ENCODE results near the gene PAX7.
"Not testable (repeated sequence)": the region's sequence is repeated elsewhere in the genome, so short reads cannot be mapped to it uniquely, and the experiment has no call there.

Gene PAX7

GRCh38 chr1:18693256-18694098, 62.8 kb downstream of the PAX7 start:
- Histone ChIP-seq H3K27me3 (ENCODE audit: control insufficient read depth, insufficient read depth, low read length) (peaks cover 3% of the 10 kb centered on the region), H3K4me3 (ENCODE audit: low read depth, low read length) (peak overlapping the region; percentile 52)

GRCh38 chr1:18694289-18694688, 63.6 kb downstream of the PAX7 start:
- not testable (repeated sequence) for H3K4me3 ChIP-seq (ENCODE audit: low read depth, low read length); H3K9ac ChIP-seq (ENCODE audit: low read depth, low read length); H3K36me3 ChIP-seq (ENCODE audit: control insufficient read depth, insufficient read depth, low read length); H3K9me3 ChIP-seq (ENCODE audit: control insufficient read depth, insufficient read depth, low read length); H3K4me1 ChIP-seq (ENCODE audit: control insufficient read depth, insufficient read depth, low read length); H3K27ac ChIP-seq (ENCODE audit: low read depth, low read length); H3K27me3 ChIP-seq (ENCODE audit: control insufficient read depth, insufficient read depth, low read length)

More at GRCh38 chr1:18693256-18694098, 62.8 kb downstream of the PAX7 start:
- no peak overlapping the region for H3K9ac ChIP-seq (ENCODE audit: low read depth, low read length)
- no peak overlapping the region for H3K27ac ChIP-seq (ENCODE audit: low read depth, low read length)
- H3K4me1 ChIP-seq (ENCODE audit: control insufficient read depth, insufficient read depth, low read length) = peaks cover 5% of the 10 kb centered on the region; the same call in 1 of the 2 replicates
- no peaks in the 10 kb centered on the region for H3K36me3 ChIP-seq (ENCODE audit: control insufficient read depth, insufficient read depth, low read length)
- no peaks in the 10 kb centered on the region for H3K9me3 ChIP-seq (ENCODE audit: control insufficient read depth, insufficient read depth, low read length)

- Histone ChIP-seq H3K36me3 (ENCODE audit: control insufficient read depth, insufficient read depth, low read length) (no peaks in the 10 kb centered on the region), H3K27me3 (ENCODE audit: control insufficient read depth, insufficient read depth, low read length) (peaks cover 3% of the 10 kb centered on the region), H3K4me3 (ENCODE audit: low read depth, low read length) (no peak overlapping the region), H3K27ac (ENCODE audit: low read depth, low read length) (no peak overlapping the region), H3K4me1 (ENCODE audit: control insufficient read depth, insufficient read depth, low read length) (peaks cover 5% of the 10 kb centered on the region; the same call in 1 of the 2 replicates), H3K9me3 (ENCODE audit: control insufficient read depth, insufficient read depth, low read length) (no peaks in the 10 kb centered on the region), H3K9ac (ENCODE audit: low read depth, low read length) (no peak overlapping the region)
Observed at GRCh38 chr1:18697541-18697940, 66.9 kb downstream of the PAX7 start.

GRCh38 chr1:18700530-18700929, 69.9 kb downstream of the PAX7 start:
- Histone ChIP-seq H3K4me1 (ENCODE audit: control insufficient read depth, insufficient read depth, low read length) (no peaks in the 10 kb centered on the region), H3K27ac (ENCODE audit: low read depth, low read length) (no peak overlapping the region), H3K9me3 (ENCODE audit: control insufficient read depth, insufficient read depth, low read length) (no peaks in the 10 kb centered on the region), H3K36me3 (ENCODE audit: control insufficient read depth, insufficient read depth, low read length) (no peaks in the 10 kb centered on the region), H3K9ac (ENCODE audit: low read depth, low read length) (no peak overlapping the region), H3K4me3 (ENCODE audit: low read depth, low read length) (no peak overlapping the region), H3K27me3 (ENCODE audit: control insufficient read depth, insufficient read depth, low read length) (no peaks in the 10 kb centered on the region; the same call in none of the 2 replicates)

GRCh38 chr1:18701183-18701582, 70.5 kb downstream of the PAX7 start:
- Histone ChIP-seq H3K27ac (ENCODE audit: low read depth, low read length) (no peak overlapping the region), H3K27me3 (ENCODE audit: control insufficient read depth, insufficient read depth, low read length) (no peaks in the 10 kb centered on the region; the same call in none of the 2 replicates), H3K9ac (ENCODE audit: low read depth, low read length) (no peak overlapping the region), H3K4me3 (ENCODE audit: low read depth, low read length) (no peak overlapping the region), H3K9me3 (ENCODE audit: control insufficient read depth, insufficient read depth, low read length) (no peaks in the 10 kb centered on the region), H3K4me1 (ENCODE audit: control insufficient read depth, insufficient read depth, low read length) (no peaks in the 10 kb centered on the region), H3K36me3 (ENCODE audit: control insufficient read depth, insufficient read depth, low read length) (no peaks in the 10 kb centered on the region)

GRCh38 chr1:18703041-18703621, 72.5 kb downstream of the PAX7 start:
- Histone ChIP-seq H3K4me3 (ENCODE audit: low read depth, low read length) (no peak overlapping the region), H3K9me3 (ENCODE audit: control insufficient read depth, insufficient read depth, low read length) (no peaks in the 10 kb centered on the region), H3K27me3 (ENCODE audit: control insufficient read depth, insufficient read depth, low read length) (no peaks in the 10 kb centered on the region; the same call in none of the 2 replicates), H3K36me3 (ENCODE audit: control insufficient read depth, insufficient read depth, low read length) (no peaks in the 10 kb centered on the region), H3K27ac (ENCODE audit: low read depth, low read length) (no peak overlapping the region), H3K4me1 (ENCODE audit: control insufficient read depth, insufficient read depth, low read length) (no peaks in the 10 kb centered on the region), H3K9ac (ENCODE audit: low read depth, low read length) (no peak overlapping the region)

- Histone ChIP-seq H3K27me3 (ENCODE audit: control insufficient read depth, insufficient read depth, low read length) (peaks cover 8% of the 10 kb centered on the region), H3K27ac (ENCODE audit: low read depth, low read length) (no peak overlapping the region), H3K9ac (ENCODE audit: low read depth, low read length) (no peak overlapping the region), H3K4me3 (ENCODE audit: low read depth, low read length) (no peak overlapping the region), H3K9me3 (ENCODE audit: control insufficient read depth, insufficient read depth, low read length) (no peaks in the 10 kb centered on the region), H3K4me1 (ENCODE audit: control insufficient read depth, insufficient read depth, low read length) (no peaks in the 10 kb centered on the region), H3K36me3 (ENCODE audit: control insufficient read depth, insufficient read depth, low read length) (no peaks in the 10 kb centered on the region)
Observed at GRCh38 chr1:18705811-18706210, 75.2 kb downstream of the PAX7 start.

GRCh38 chr1:18707696-18708257, 77.1 kb downstream of the PAX7 start:
- no peak overlapping the region for H3K27ac ChIP-seq (ENCODE audit: low read depth, low read length)
- H3K36me3 ChIP-seq (ENCODE audit: control insufficient read depth, insufficient read depth, low read length) = no peaks in the 10 kb centered on the region
- H3K4me3 ChIP-seq (ENCODE audit: low read depth, low read length) = no peak overlapping the region
- H3K27me3 ChIP-seq (ENCODE audit: control insufficient read depth, insufficient read depth, low read length) = peaks cover 13% of the 10 kb centered on the region
- no peaks in the 10 kb centered on the region for H3K9me3 ChIP-seq (ENCODE audit: control insufficient read depth, insufficient read depth, low read length)
- H3K9ac ChIP-seq (ENCODE audit: low read depth, low read length) = no peak overlapping the region
- H3K4me1 ChIP-seq (ENCODE audit: control insufficient read depth, insufficient read depth, low read length) = no peaks in the 10 kb centered on the region

GRCh38 chr1:18710002-18710401, 79.4 kb downstream of the PAX7 start:
- Histone ChIP-seq H3K4me3 (ENCODE audit: low read depth, low read length) (no peak overlapping the region), H3K9ac (ENCODE audit: low read depth, low read length) (no peak overlapping the region), H3K4me1 (ENCODE audit: control insufficient read depth, insufficient read depth, low read length) (no peaks in the 10 kb centered on the region), H3K27me3 (ENCODE audit: control insufficient read depth, insufficient read depth, low read length) (peaks cover 27% of the 10 kb centered on the region), H3K9me3 (ENCODE audit: control insufficient read depth, insufficient read depth, low read length) (no peaks in the 10 kb centered on the region), H3K36me3 (ENCODE audit: control insufficient read depth, insufficient read depth, low read length) (no peaks in the 10 kb centered on the region), H3K27ac (ENCODE audit: low read depth, low read length) (no peak overlapping the region)

GRCh38 chr1:18711003-18711402, 80.4 kb downstream of the PAX7 start:
- Histone ChIP-seq H3K9ac (ENCODE audit: low read depth, low read length) (no peak overlapping the region), H3K27ac (ENCODE audit: low read depth, low read length) (no peak overlapping the region), H3K4me1 (ENCODE audit: control insufficient read depth, insufficient read depth, low read length) (no peaks in the 10 kb centered on the region), H3K4me3 (ENCODE audit: low read depth, low read length) (no peak overlapping the region), H3K27me3 (ENCODE audit: control insufficient read depth, insufficient read depth, low read length) (peaks cover 37% of the 10 kb centered on the region), H3K36me3 (ENCODE audit: control insufficient read depth, insufficient read depth, low read length) (no peaks in the 10 kb centered on the region), H3K9me3 (ENCODE audit: control insufficient read depth, insufficient read depth, low read length) (no peaks in the 10 kb centered on the region)
